Activated CD4-positive, alpha-beta T cell treated with anti-CD3 and anti-CD28 coated beads, Interleukin-2, amount 50 U/mL, for 48 hours (primary cell): ENCODE data around the gene MORC2.

Experiments
- DNase-seq, 2 experiments: peaks; one replicate each; pipeline ENCODE4 v3.0.0-alpha.2; 2020

The MORC2 gene

DNA sequence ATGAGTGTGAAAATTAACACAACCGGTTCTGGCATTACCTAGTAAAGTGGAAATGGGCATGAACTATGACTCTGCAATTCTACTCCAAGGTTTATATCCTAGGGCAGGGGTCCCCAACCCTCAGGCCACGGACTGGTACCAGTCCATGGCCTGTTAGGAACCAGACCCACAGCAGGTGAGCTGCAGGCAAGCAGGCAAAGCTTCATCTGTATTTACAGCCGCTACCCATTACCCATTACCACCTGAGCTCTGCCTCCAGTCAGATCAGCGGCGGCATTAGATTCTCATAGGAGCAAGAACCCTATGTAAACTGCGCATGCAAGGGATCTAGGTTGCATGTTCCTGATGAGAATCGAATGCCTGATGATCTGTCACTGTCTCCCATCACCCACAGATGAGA, 49.8 kb downstream of the MORC2 start:
- DNase-seq: no peak

DNA sequence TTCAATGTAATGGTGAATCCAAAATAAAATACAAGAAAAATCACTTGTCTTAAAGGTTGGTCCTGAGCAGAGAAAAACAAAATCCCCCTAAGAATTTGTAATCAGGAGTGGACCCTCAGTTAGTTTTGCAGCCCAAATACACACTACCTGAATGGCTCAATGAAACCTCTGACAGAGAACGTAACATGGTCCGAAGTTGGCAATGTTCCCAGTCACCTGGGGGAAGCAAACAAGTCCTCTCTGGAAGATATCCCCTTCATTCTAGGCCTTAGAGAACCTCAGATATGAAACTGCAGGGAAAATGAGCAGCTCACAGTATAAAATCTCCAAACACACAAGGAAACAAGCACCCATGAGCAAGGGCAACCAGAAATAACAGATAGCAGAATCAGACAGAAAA, 58.2 kb downstream of the MORC2 start:
- DNase-seq: no peak

DNA sequence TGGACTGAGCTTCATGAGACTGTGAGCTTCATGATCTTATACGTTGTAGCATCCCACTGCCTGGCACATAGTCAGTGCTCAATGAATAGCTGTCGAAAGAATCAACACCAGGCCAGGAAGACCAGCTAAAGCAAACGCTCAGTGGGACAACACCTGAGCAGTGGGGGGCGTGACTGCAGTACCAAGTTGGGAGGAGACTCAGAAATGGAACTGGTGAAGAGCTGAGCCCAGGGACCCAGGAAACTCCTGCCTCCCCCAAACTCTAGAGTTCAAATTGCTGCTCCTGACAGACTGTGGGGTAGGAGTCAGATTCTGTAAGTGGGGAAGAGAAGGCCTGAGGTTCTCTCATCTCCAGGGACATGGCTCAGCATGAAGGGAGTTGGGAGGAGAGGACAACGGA, 59.3 kb downstream of the MORC2 start:
- DNase-seq: no peak

GRCh38 chr22:30908051-30908461, 60.5 kb downstream of the MORC2 start:
- no peak for DNase-seq

- DNase-seq: no peak
Observed at GRCh38 chr22:30906946-30907345, 61.6 kb downstream of the MORC2 start.

DNA sequence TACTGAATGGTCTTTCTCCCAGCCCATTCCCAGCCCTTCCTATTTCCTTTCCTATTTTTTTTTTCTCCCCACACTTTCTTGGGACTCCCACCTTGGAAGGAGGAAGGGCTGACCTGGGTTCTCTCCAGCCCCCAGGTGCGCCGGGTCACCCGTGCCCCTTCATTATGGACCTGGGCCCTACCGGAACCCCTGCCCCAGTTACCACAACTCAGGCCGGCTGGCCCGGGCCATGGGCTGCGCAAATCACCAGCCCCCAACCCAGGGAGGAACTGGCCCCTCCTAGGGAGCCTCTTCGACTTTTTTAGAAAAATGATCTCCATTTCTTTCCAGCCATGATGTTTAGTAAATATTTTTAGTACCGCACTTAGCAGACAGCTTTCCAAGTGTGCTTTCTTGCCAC, 62.2 kb downstream of the MORC2 start:
- no peak for DNase-seq

GRCh38 chr22:30905696-30906341, 62.8 kb downstream of the MORC2 start:
- no peak for DNase-seq

DNA sequence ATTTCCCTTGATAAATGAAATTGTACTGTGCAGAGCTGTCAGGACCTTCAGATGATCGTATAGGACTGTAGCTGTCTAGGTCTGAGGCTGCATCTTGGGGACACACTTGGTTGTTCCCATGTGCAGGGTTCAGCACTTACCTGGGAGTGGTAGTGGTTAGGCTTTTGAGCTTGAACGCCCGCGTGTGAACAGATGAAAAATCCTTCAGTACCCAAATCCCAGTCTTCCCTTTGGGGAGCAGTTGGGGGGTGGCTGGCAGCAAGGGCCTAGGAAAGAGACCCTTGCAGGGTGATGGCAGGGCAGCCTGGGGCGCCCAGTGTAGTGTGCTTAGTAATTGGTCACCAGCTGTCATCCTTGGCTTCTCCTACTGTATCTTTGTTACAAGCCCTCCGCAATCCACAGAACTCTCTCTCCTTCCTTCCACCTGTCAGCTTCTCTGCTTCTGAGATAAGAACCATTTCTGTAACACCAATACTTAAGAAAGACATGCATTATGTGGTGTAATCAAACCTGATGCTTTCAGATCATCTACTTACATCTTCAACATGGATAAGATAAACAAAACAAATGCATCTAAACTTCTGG, 64.6 kb downstream of the MORC2 start:
- no peak for DNase-seq

DNA sequence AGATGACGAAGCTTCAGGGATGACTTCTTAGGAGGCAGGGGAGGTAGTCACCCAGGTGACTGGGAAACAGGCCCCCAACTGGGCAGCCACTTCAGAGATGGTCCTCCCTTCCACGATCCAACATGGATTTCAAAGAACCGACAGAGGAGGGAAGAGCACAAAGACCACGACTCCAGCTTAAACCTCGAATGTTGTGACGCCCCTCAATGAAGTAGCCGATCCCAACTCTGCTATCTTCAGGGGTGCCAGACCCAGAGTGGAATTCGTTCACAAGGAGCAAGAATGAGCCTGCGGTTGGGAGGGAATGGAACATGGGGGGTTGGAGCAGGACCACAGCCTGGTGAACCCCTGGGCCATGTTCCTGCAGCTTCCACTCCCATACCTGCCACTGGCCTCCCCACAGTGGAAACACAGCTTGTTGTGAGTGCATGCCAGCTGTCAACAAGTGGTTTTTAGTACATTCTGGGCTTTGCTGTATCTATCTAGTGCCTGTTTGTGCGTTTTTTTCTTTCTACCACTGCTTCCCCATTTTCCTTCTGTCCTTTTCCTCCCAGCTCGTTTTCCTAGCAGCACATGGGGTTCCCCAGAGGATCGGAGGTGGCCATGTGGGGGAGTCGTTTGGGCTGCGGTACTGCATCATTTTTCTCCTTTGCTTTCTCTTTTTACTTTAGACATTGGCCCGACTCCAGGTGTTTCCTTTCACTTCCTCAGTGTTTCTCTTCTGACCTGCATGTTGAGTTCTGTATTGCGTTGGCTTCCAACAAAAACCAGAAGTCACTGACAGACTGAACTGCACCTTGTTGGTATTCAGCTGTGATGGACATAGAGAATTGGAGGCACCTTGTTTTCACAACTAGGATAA, 65.8 kb downstream of the MORC2 start:
- DNase-seq: no peak

DNA sequence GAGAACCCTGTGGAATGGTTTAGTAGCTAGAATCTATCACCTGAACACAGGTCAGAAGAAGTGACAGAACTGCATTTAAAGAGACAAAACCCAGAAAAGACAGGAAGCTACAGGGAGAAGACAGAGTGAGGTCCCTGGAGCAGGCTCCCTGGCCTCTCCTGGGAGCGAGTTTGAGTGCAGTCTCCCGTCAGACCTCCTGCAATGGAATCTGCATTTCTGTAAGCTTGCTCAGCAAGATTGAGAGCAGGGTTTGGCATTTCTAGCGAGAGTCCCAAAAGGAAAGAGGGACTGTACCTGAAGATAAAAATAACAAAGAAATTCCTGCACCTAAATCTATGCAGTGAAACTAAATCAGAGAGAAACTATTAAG, 74.2 kb downstream of the MORC2 start:
- DNase-seq: no peak

DNA sequence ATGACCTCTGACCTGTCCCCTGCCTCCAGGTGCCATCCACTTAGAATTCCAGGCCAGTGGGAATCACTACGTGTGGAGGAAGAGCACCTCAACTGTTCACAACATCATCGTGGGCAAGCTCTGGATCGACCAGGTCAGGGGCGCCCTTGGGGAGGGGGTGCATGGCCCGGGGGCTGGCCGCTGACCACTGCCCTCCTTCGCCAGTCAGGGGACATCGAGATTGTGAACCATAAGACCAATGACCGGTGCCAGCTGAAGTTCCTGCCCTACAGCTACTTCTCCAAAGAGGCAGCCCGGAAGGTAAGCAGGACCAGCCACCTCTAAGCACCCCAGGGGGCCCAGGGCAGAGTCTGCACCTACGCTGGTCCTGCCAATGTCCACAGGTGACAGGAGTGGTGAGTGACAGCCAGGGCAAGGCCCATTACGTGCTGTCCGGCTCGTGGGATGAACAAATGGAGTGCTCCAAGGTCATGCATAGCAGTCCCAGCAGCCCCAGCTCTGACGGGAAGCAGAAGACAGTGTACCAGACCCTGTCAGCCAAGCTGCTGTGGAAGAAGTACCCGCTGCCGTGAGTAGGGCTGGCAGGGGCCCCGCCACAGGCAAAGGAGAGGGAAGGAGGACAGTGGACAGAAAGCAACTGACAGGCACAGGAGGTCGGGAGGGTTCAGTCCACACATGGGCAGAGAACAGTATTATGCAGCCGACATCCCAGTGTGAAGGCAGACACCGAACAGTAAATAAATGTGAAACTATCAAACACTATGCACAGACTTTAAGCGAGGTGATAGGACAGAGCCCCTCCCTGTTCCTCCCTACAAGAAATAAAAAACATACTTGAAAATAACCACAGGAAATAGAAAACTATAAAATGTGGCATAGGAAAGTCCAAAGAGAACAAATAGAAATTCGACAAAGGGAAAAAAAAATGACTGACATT, 74.9 kb downstream of the MORC2 start:
- DNase-seq: no peak

GRCh38 chr22:30892731-30893221, 75.8 kb downstream of the MORC2 start:
- no peak for DNase-seq

GRCh38 chr22:30892286-30892685, 76.3 kb downstream of the MORC2 start:
- no peak for DNase-seq

GRCh38 chr22:30891781-30892180, 76.8 kb downstream of the MORC2 start:
- DNase-seq: no peak

DNA sequence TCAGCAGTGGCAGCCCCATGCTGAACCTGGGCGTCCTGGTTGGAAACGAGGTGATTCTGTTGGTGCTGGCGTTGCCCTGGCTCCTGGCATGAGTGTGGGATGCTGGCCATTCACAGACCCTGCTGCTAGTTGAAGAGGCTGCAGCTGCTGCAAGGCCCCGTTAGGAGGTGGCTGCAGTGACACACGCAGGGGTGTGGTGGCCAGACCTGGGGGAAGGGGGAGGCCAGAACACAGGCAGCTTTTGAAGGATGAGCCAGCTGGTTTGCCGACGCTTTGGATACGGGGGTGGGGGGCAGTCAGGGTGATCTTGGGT, 77.2 kb downstream of the MORC2 start:
- no peak for DNase-seq

DNA sequence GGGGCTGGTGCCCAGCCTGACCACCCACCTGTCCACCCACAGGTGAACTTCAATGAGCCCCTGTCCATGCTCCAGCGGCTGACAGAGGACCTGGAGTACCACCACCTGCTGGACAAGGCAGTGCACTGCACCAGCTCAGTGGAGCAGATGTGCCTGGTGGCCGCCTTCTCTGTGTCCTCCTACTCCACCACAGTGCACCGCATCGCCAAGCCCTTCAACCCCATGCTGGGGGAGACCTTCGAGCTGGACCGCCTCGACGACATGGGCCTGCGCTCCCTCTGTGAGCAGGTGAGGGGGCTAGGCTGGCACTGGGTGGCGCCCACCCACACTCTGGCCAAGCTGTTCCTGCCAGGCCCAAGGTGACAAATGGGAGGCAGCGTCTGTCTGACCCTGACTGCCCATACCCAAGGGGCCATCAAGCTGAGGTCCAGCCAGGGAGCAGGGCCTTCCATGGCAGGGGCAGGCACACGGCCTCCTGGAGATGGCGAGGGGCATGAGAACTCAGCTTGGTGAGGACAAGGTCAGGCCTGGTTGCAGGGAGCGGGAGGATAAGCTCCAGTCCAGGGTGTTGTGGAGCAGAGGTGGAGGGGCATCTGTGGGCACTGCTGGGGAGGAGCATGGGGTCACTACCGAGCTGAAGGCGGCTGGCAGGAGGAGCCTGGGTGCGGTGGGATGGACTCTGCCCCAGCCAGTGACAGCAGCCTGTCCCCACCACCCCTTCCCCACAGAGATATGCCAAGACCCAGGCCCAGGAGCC, 77.7 kb downstream of the MORC2 start:
- peak; percentile 52 to 53 for DNase-seq

DNA sequence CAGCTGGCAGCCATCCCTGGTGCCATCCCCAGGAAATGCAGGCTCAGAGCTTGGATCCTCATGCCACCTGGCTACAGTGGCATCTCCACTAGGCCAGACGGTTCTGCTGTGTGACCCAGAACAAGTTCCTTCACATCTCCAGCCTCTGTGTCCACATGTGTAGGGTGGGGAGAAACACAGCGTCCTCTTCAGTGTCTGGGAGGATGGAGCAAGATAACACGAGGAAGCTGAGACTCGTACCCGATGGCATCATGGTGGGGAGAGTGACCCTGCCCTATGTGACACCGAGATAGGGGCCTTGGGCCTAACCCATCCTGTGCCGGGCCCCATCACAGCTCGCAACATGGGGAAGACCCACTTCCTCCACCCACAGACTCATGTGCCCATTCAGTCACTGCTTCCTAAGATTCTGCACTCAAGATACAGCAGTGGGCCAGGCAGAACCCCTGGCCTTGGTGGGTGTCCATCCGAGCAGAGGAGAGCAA, 78.5 kb downstream of the MORC2 start:
- DNase-seq: no peak

- DNase-seq: no peak
Observed at GRCh38 chr22:30889268-30889995, 79.1 kb downstream of the MORC2 start.

DNA sequence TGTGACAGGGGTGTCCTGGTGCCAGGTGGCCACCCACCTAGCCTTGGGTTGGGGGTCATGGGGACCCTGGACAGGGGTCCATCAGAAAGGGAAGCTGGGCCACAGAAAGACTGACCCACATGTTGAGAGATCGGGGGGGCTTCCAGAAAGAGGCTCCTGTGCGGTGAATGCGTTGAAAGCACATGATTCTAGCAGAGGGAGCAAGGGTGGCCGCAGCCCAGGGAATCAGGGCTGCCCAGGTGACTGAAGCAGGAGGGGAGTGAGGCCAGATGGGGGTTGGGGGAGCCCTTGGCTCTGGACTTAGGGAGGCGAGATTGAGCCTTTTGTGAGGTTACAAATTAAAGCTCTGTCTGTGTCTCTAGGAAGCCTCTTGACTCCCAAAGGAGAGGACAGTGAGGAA, 80.7 kb downstream of the MORC2 start:
- DNase-seq: no peak

DNA sequence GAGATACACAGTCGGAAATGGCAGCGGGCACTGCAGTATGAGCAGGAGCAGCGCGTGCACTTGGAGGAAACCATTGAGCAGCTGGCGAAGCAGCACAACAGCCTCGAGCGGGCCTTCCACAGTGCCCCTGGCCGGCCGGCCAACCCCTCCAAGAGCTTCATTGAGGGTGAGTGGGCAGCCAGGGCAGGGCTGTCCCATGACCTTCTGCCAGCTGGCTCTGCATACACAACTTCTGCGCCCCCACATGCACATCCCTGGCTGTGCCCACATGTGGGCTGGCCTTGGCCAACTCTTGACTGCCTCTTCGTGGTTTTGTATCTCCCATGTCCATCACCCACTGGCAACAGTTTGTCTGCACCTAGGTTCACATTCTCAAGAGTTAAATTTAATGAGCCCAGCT, 81.1 kb downstream of the MORC2 start:
- DNase-seq: no peak

GRCh38 chr22:30885591-30885990, 83.0 kb downstream of the MORC2 start:
- DNase-seq: no peak

GRCh38 chr22:30885001-30885366, 83.6 kb downstream of the MORC2 start:
- DNase-seq: no peak
